Peyer's patch (tissue), 4 donors: ENCODE results near the gene BHLHE41. TPM values are rescaled to one million over a fixed set of nuclear protein-coding genes. Genes with fewer than 3 reads are reported as not detected.

Experiments used
- DNase-seq, 3 donors: peaks; one replicate each; pipeline ENCODE4 v3.0.0-alpha.2; 2017 to 2019
- H3K27ac ChIP-seq, 4 donors: fragments of 200-600 bp; sonication (generic); one replicate each; pipeline ENCODE4 v1.5.1; 2016 to 2019
- H3K27me3 ChIP-seq, 2 donors: fragments of 200-600 bp; sonication (generic); one replicate each; pipeline ENCODE4 v1.5.1; 2019
- H3K36me3 ChIP-seq, 3 donors: fragments of 200-600 bp; sonication (generic); one replicate each; pipeline ENCODE4 v1.5.1; 2016 to 2019
- H3K4me1 ChIP-seq, 4 donors: fragments of 200-600 bp; sonication (generic); one replicate each; pipeline ENCODE4 v1.5.1; 2016 to 2019
- H3K4me3 ChIP-seq, 4 donors: fragments of 200-600 bp; sonication (generic); 1 replicate in 3 of 4; 2 replicates in 1 of 4; pipeline ENCODE4 v1.5.1; 2016 to 2019; ENCODE audit warnings: mild to moderate bottlenecking in 1 of 4
- H3K9me3 ChIP-seq, 4 donors: fragments of 200-600 bp; sonication (generic); one replicate each; pipeline ENCODE4 v1.5.1; 2016 to 2019; ENCODE audit warnings: mild to moderate bottlenecking in 1 of 4
- POLR2A ChIP-seq, 2 donors: fragments of 450-650 bp; IDR thresholded peaks; one replicate each; pipeline ENCODE4 v1.5.1; 2017; ENCODE audit warnings: antibody characterized with exemption in 2 of 2, mild to moderate bottlenecking in 2 of 2, moderate library complexity in 2 of 2
- total RNA-seq, 4 donors: library from RNA; depleted of rRNA; stranded (reverse); fragments of >200 nt; gene quantifications; one replicate each; pipeline ENCODE4 v1.1.0, GENCODE V29; 2016
- TF ChIP-seq, protein P1 (sequence below), 6 experiments: fragments of 450-650 bp in 4 of 6; fragments of 200-600 bp in 2 of 6; sonication (generic) in 1 of 6; IDR thresholded peaks; one replicate each; pipeline ENCODE4 v1.5.1; 2017 to 2019; ENCODE audit warnings: antibody characterized with exemption in 6 of 6, mild to moderate bottlenecking in 3 of 6, moderate library complexity in 1 of 6

Gene BHLHE41
- total RNA-seq, 4 donors from 2014 or later, result 0.18 to 11.6 (median 2.2) TPM

GRCh38 chr12:26126340-26127284, 1.8 kb upstream of the BHLHE41 start:
- Histone ChIP-seq H3K27me3 (no peaks in the 10 kb centered on the region), H3K27ac (peak overlapping the region; percentile 86 to 94 (median 90)), H3K4me1 (peaks cover 0 to 21% (median 2%) of the 10 kb centered on the region in 4 donors), H3K36me3 (no peaks in the 10 kb centered on the region), H3K9me3 (no peaks in the 10 kb centered on the region), H3K4me3 (peak overlapping the region; percentile 52 to 72 (median 64))
- no peak for TF ChIP-seq POLR2A (IDR thresholded peaks at IDR 0.05)
- TF ChIP-seq, protein P1, sequence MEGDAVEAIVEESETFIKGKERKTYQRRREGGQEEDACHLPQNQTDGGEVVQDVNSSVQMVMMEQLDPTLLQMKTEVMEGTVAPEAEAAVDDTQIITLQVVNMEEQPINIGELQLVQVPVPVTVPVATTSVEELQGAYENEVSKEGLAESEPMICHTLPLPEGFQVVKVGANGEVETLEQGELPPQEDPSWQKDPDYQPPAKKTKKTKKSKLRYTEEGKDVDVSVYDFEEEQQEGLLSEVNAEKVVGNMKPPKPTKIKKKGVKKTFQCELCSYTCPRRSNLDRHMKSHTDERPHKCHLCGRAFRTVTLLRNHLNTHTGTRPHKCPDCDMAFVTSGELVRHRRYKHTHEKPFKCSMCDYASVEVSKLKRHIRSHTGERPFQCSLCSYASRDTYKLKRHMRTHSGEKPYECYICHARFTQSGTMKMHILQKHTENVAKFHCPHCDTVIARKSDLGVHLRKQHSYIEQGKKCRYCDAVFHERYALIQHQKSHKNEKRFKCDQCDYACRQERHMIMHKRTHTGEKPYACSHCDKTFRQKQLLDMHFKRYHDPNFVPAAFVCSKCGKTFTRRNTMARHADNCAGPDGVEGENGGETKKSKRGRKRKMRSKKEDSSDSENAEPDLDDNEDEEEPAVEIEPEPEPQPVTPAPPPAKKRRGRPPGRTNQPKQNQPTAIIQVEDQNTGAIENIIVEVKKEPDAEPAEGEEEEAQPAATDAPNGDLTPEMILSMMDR (IDR thresholded peaks at IDR 0.05), result peak in 4 of 6 experiments; percentile 5 to 27 (median 12)
- DNase-seq, result peak; percentile 78 to 90 (median 89)

GRCh38 chr12:26125400-26126339, 833 bp upstream of the BHLHE41 start:
- H3K27me3 ChIP-seq, result no peaks in the 10 kb centered on the region
- TF ChIP-seq, protein P1 (IDR thresholded peaks at IDR 0.05), result no peak
- TF ChIP-seq POLR2A (IDR thresholded peaks at IDR 0.05), result peak in 1 of 2 donors; percentile 50
- no peaks in the 10 kb centered on the region for H3K9me3 ChIP-seq
- H3K4me3 ChIP-seq, result peak overlapping the region; percentile 52 to 72 (median 64)
- peaks cover 0 to 21% (median 2%) of the 10 kb centered on the region in 4 donors for H3K4me1 ChIP-seq
- DNase-seq, result peak; percentile 80 to 89 (median 88)
- no peaks in the 10 kb centered on the region for H3K36me3 ChIP-seq
- peak overlapping the region; percentile 86 to 94 (median 90) for H3K27ac ChIP-seq

DNA sequence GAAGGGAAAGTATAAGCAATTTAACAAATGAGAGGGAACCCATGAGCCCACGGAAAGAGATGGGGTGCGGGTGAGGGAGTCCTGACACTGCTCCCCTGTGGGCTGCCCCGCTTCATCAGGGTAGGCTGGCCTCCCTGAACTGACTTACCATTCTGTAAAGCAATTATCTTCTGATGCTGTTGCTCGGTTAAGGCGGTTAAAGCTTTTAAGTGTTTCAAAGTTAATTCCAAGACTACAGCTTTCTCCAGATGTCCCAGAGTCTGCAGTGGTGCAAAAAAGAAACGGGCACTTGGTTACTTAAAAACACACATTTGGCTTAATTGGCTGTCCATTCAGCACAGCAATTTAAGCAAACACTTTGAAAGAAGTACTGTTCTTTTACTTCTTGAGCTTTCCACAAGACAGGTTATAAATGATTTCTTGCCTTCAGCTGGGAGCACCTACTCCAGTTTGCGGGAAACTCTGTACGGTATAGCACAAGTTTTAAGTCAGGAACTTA, 1.3 kb downstream of the BHLHE41 start:
- H3K4me3 ChIP-seq, result peak overlapping the region; percentile 52 to 72 (median 68)
- no peak for DNase-seq
- H3K27me3 ChIP-seq, result no peaks in the 10 kb centered on the region
- no peaks in the 10 kb centered on the region for H3K9me3 ChIP-seq
- H3K27ac ChIP-seq, result peak overlapping the region in 3 of 4 donors; percentile 86 to 94 (median 92)
- no peaks in the 10 kb centered on the region for H3K36me3 ChIP-seq
- H3K4me1 ChIP-seq, result peaks cover 0 to 21% (median 2%) of the 10 kb centered on the region in 4 donors
- TF ChIP-seq, protein P1 (IDR thresholded peaks at IDR 0.05), result no peak
- TF ChIP-seq POLR2A (IDR thresholded peaks at IDR 0.05), result no peak

GRCh38 chr12:26122681-26123481, 2.0 kb downstream of the BHLHE41 start:
- Histone ChIP-seq H3K9me3 (no peaks in the 10 kb centered on the region), H3K27me3 (no peaks in the 10 kb centered on the region), H3K4me1 (peaks cover 0 to 21% (median 2%) of the 10 kb centered on the region in 4 donors), H3K4me3 (peak overlapping the region; percentile 52 to 72 (median 68)), H3K36me3 (no peaks in the 10 kb centered on the region), H3K27ac (peak overlapping the region; percentile 45 to 94 (median 89))
- DNase-seq, result peak; percentile 72 to 85 (median 77)
- no peak for TF ChIP-seq POLR2A (IDR thresholded peaks at IDR 0.05)
- TF ChIP-seq, protein P1 (IDR thresholded peaks at IDR 0.05), result peak in 4 of 6 experiments; percentile 7 to 34 (median 24)
